Fibroblast of lung (primary cell): ENCODE data around the gene PPP4R3B.

Experiments
- EZH2 ChIP-seq: IDR thresholded peaks from 2 replicates; pipeline ENCODE4 v1.5.1; 2012; ENCODE audit warnings: low read length, control low read depth, mild to moderate bottlenecking; ENCODE audit errors: missing control alignments
- TF ChIP-seq, protein P1 (sequence below), 2 donors: IDR thresholded peaks in 1 of 2; conservative IDR thresholded peaks in 1 of 2; 1 replicate in 1 of 2; 2 replicates in 1 of 2; pipeline ENCODE4 v1.5.1; 2011 to 2012; ENCODE audit warnings: low read length in 2 of 2, control low read depth in 1 of 2, inconsistent platforms in 1 of 2, low read depth in 1 of 2, mild to moderate bottlenecking in 1 of 2

DNA sequence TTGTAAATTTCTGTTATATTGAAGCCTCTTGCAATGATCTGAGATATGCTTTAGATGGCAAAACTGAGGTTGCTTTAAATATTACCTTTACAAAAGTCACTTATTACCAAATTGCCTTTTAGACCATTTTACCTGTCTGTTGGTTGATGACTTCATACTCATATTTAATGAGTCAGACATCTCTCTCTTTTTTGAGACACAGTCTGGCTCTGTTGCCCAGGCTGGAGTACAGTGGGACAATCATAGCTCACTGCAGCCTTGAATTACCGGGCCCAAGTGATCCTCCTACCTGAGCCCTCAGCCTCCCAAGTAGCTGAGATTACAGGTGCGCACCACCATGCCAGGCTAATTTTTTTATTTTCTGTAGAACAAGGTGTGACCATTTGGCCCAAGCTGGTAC, 11.5 kb upstream of the PPP4R3B start:
- TF ChIP-seq, protein P1, sequence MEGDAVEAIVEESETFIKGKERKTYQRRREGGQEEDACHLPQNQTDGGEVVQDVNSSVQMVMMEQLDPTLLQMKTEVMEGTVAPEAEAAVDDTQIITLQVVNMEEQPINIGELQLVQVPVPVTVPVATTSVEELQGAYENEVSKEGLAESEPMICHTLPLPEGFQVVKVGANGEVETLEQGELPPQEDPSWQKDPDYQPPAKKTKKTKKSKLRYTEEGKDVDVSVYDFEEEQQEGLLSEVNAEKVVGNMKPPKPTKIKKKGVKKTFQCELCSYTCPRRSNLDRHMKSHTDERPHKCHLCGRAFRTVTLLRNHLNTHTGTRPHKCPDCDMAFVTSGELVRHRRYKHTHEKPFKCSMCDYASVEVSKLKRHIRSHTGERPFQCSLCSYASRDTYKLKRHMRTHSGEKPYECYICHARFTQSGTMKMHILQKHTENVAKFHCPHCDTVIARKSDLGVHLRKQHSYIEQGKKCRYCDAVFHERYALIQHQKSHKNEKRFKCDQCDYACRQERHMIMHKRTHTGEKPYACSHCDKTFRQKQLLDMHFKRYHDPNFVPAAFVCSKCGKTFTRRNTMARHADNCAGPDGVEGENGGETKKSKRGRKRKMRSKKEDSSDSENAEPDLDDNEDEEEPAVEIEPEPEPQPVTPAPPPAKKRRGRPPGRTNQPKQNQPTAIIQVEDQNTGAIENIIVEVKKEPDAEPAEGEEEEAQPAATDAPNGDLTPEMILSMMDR (conservative IDR thresholded peaks at IDR 0.05 in 1 of 2, IDR thresholded peaks at IDR 0.05 in 1 of 2; ENCODE audit: low read depth in 1 of 2, low read length in 2 of 2), result no peak
- no peak for TF ChIP-seq EZH2
